GM19239 (cell line): ENCODE data around the gene SEPTIN8.

Source experiments
- DNase-seq: peaks from one replicate; pipeline ENCODE4 v3.0.0; 2011; ENCODE audit warnings: low spot score; ENCODE audit not compliant: insufficient read length
- FAIRE-seq: peaks from 2 replicates; lab custom pipeline; 2011; peaks lifted over from hg19 to GRCh38; lab: Jason Lieb, UNC

The SEPTIN8 gene

GRCh38 chr5:132766806-132767055, 10.3 kb downstream of the SEPTIN8 start:
- no peak for FAIRE-seq
- no peak for DNase-seq

DNA sequence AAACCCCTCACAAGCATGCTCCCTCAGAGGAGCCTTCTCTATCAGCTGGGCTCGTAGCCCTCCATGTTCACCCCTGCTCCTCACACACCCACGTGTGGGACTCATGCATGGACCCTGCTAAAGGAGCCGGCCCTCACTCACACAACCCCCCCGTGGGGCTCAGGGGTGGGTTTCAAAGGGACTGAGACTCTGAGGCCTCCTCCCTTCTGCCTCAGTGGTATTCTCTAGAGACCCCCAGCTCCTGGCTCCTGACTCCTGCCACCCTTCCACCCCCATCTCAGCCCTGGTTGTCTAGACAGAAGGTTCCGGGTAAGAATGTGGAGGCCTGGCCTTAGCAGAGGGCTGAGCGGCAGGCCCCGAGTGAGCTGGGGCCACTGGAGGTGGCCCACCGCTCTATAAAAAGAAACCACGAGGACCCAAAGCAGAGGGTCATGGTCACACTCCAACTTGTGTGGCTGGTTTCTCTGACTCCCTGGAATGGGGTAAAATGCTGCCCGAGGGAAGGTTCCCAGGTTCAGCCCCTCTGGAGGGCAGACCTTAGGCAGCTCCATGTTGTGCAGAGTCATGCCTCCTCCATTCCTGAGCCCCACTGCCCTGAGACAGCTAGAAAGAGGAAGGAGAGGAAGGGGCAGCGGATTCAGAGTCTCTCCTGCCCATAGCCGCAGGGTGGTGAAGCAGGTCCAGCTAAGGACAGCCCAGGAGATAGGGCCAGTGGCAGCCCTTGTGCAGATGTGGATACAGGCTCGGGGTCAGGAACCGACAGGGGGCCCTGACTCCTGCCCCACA, 10.8 kb downstream of the SEPTIN8 start:
- DNase-seq, result no peak
- no peak for FAIRE-seq

GRCh38 chr5:132765311-132766019, 11.6 kb downstream of the SEPTIN8 start:
- FAIRE-seq (no peak), DNase-seq (no peak)

GRCh38 chr5:132764671-132765238, 12.3 kb downstream of the SEPTIN8 start:
- DNase-seq, result no peak
- FAIRE-seq, result no peak

DNA sequence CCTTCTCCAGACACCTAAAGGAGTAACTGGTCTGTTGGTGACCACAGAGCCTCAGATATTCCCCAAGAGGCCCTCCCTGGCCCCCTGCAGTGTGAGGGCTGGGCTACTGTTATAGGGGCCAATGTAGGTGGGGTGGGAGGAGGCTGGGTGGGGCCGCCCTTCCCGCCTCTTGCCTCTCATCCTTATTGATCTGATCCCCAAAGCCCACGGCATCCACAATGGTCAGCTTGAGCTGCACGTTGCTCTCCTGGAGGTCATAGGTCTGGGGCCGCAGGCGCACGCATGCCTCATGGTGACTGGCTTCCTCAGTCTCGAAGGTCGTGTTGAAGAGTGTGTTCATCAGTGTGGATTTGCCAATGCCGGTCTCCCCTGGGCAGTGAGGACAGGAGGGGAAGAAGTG, 13.0 kb downstream of the SEPTIN8 start:
- DNase-seq, result no peak
- no peak for FAIRE-seq

- no peak for DNase-seq
- FAIRE-seq, result no peak
Measured at GRCh38 chr5:132763181-132764036, 13.6 kb downstream of the SEPTIN8 start.

GRCh38 chr5:132762246-132763000, 14.6 kb downstream of the SEPTIN8 start:
- DNase-seq (no peak), FAIRE-seq (no peak)

DNA sequence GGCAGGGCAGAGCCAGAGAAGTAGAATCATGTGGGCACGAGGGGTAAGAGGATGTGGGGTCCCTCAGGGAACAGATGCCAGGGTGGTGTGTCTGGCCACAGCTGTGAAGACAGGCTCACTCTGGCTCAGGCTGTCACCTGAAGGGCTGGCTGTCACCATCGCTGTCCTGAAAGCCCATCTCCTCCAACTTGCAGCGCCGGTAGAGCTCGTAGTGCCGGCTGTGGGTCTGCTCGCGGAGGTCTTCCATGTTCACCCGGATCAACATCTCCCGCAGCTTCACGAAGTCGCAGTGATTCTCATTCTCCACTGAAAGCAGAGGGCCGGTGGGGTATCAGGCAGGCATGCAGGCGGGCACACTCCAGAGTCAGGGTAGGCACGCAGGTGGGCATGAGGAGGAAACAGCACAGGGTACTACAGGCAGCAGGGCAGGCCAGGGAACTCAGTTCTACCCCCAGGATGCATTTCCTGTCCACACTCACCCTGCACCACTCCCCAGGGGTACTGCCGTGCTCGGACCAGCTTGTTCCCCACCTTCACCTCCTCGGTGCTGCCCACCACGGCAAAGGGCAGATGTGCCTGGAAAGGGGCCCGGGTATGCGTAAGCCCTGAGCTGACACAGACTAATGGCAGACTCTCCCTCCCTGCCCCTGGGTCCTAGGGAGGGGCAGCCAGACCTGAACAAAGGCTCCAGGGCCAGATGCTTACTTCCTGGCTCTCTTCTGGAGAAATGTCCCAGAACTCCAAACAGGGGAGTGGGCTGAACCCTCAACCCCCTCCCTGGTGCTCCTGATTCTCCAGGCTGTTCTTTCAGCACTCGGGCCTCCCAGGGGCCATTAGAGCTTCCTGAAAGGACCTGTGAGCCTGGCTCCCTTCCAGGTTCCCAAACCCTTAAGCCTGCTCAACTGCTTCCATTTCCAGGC, 15.5 kb downstream of the SEPTIN8 start:
- no peak for FAIRE-seq
- DNase-seq, result no peak

- FAIRE-seq (no peak), DNase-seq (no peak)
Measured at GRCh38 chr5:132760601-132761317, 16.3 kb downstream of the SEPTIN8 start.

DNA sequence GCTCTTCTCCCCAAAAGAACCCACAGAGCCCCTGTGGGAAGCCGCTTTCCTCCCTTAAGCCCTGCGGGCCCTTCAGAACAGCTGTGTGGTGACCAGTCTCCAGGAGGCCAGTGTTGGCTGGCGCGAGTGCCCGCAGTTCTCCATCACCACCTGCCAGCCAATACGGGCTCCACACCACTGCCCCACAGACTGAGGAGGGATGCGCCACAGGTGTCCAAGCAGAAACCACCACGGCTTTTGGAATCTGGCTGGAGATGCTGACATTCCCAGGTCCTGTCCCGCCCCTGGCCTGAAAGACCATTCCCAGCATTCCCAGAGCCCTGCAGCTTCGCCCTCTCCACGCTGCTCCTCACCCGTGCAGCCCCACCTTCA, 17.0 kb downstream of the SEPTIN8 start:
- DNase-seq (no peak), FAIRE-seq (no peak)

DNA sequence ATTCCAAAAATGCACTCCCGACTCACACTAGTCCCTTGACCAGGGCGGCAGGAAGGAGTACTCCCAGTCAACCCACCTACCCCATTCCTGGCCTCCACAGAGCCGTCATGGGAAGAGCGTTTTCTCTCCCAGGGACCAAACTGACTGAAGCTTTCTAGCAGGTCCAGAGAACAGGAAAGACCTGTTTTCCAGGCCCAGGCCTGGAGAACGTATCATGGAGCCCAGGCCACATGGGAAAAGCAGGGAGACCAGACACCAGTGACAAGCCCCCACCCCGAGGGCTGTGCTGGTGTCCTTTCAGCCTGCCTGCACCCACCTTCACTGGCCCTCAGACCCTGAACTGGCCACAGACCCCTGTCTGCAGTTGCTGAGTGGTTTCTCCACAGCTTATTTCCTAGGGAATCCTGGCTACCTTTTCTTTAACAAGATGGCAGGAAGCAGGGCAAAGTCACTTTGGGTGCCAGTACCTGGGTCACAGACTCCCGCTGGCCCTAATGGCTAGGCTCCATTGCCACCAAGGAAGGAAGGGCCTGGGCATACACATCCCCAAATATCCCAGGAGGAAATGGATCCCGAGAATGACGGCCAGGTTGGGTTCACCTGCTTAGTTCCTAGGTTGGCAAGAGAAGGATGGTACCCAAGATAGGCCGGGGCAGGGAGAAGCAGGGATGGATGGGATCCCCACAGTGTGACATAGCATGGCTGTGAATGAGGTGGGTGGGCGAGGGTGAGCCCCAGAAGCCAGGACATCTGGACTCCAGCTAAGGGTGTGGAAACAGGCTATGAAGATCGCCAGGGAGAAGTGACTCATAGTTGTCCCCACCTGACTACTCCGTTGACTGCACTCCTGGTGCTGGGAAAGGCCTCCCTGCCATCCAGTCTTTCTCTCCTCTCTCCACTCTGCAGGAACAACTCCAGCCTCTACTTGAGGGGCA, 17.7 kb downstream of the SEPTIN8 start:
- FAIRE-seq (no peak), DNase-seq (no peak)

DNA sequence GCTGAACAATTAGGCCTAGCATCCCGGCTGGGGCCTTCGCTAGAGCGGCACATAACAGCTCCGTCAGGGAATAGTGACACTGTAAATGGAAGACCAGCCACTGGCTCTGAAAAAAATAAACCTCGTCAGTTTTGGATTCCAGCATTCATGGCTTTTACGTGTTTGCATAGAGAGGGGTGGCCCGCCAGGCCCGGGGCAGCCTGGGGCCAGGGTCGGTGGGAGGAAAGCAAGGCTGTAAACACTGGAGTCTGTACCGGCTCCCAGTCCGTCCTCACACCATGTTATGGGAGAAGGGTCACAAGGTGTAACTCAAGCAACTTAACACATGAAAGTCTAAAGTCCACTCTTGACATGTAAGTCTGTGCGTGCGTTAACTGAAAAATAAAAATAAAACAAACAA, 18.6 kb downstream of the SEPTIN8 start:
- no peak for FAIRE-seq
- DNase-seq, result no peak

GRCh38 chr5:132756542-132756941, 20.5 kb downstream of the SEPTIN8 start:
- DNase-seq (no peak), FAIRE-seq (no peak)

GRCh38 chr5:132754947-132755346, 22.1 kb downstream of the SEPTIN8 start:
- FAIRE-seq (peak; percentile 42), DNase-seq (no peak)

DNA sequence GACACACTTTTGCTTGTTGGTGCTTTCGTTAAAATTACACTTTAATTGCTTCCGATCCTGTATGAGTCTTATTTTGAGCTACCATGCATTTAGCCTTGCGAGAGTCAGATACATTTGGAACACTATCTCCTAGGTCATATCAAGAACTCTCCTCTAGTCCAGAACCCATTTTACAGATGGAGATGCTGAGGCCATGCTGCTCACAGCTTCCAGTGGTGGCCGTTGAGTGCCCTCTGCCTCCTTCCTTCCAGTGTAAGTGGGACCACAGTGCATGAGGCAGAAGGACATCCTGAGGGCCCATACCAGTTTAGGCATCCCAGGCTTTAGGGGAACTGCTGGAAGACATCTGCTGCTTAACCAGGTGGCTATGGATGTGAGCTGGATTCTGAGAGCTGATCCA, 22.9 kb downstream of the SEPTIN8 start:
- DNase-seq (no peak), FAIRE-seq (no peak)

DNA sequence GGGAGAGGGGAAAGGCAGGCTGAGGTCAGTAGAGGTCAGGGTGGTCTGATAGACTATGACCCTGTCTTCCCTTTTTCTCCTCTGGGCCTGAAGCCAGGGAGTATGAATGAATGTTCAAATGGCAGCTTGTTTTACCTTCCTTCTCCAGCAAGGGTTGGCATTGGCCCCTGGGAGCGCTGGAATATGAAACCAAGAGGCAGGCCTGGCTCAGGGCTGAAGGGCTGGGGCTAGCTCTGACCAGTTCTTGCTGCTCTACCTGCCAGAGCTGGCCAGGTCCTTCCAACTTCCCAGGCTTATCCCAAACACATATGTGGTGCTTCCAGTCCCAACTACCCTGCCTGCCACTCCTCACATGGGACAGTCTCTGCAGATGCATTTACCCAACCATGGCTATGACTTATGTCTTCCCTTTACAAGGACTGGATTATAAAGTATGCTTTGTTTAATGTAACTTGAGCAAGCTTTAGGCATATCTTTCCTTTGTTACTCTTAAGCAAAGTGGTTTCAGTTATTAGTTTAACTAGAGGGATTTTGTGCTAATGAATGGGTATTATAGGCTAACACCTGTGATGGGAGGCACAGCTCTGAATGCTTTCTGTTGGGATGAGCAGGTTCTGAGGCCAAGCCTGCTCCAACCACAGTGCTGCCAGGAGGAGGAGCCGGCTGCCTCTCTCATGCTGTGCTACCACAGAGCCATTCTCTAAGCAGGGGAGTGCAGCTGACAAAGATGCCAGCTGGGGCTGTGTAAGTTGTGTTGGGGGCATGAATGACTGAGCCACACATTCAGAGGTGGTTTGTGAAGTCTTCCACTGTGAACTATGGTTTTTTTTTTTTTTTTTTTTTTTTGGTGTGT, 23.7 kb downstream of the SEPTIN8 start:
- no peak for DNase-seq
- no peak for FAIRE-seq
